Nucleus accumbens (tissue), 56 donors: ENCODE measurements around the gene IL13RA1.
A peak's percentile ranks its signal among the peaks of the same experiment; 100 is the strongest.
"Not testable (repeated sequence)": the region's sequence is repeated elsewhere in the genome, so short reads cannot be mapped to it uniquely, and the experiment has no call there.

ENCODE experiments used
- DNase-seq, 56 donors: peaks; one replicate each; lab custom pipeline; 2025; lab: John Stamatoyannopoulos, UW

The IL13RA1 gene

DNA sequence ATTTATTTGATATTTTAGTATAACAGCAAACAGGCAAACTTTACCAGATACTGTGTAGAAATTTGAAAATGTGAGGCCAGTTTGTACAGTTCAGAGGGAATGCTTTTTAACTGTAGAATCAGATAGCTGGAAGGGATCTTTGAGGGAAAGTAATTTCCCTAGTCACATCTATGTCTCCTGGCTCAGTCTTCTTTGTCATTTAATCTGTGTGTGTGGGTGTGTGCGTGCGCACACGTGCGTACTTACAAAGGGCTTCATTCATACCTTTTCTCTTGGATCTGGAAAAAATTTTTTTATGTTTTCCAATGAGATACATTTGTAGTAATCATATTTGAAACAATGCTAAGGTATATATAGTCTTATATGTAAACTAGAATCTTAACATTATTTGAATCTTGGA lies 44.6 kb downstream of the IL13RA1 start:
- DNase-seq, result no peak

- no peak for DNase-seq
These were observed 46.4 kb downstream of the IL13RA1 start for GRCh38 chrX:118773782-118774181.

- no peak for DNase-seq
These were observed 52.2 kb downstream of the IL13RA1 start for GRCh38 chrX:118779581-118779980.

DNA sequence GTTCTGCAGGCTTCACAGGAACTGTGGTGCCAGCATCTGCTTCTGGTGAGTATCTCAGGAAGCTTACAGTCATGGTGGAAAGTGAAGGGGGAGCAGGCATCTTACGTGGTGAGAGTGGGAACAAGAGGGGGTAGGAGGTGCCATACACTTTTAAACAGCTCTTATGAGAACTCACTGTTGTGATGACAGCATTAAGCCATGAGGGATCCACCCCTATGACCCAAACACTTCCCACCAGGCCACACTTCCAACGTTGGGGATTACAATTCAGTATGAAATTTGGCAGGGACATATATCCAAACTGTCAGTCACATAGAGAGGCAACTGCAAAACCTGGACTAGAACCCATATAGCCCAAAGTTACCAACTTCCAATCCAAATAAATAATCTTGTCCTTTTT lies 53.1 kb downstream of the IL13RA1 start:
- no peak for DNase-seq

- no peak for DNase-seq
These were observed 53.5 kb downstream of the IL13RA1 start for GRCh38 chrX:118780911-118781310.

GRCh38 chrX:118795528-118796280 lies 68.3 kb downstream of the IL13RA1 start:
- DNase-seq, result no peak

DNA sequence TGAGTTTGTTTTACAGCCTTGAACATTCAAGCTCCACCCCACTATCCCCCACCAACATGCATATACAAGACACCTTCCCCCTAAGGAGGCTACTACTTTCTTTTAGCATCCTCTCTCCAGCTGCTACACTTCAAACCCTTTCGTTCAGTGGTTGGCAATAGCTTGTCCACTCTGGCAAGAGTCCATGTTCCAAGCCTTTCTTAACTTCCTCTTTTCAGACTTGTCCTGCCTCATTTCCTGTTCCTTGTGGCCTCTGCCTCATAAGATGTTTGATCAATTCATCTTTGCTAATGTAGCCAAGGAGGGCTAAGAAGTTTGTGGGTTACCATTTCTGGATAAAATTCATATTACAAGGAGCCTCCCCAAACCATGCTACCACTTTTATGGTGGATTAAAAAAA lies 75.5 kb downstream of the IL13RA1 start:
- DNase-seq, result no peak

- DNase-seq, result peak in 37 of 56 donors; percentile 0 to 51 (median 10)
These were observed 80.0 kb downstream of the IL13RA1 start for GRCh38 chrX:118807151-118808017.

- not testable (repeated sequence) for DNase-seq
These were observed 89.9 kb downstream of the IL13RA1 start for GRCh38 chrX:118817257-118817656.

GRCh38 chrX:118823263-118824172 lies 96.1 kb downstream of the IL13RA1 start, which contains the start of gene ZCCHC12:
Gene ZCCHC12, plus strand, starts transcription at chrX:118823824. Its CDS starts 1,421 bp downstream, at chrX:118825245.
- DNase-seq, result peak in 52 of 56 donors; percentile 1 to 78 (median 40)

GRCh38 chrX:118824173-118824730 lies 96.8 kb downstream of the IL13RA1 start:
- DNase-seq, result peak in 11 of 56 donors; percentile 0 to 17 (median 5)

- DNase-seq, result peak in 1 of 56 donors; percentile 2
These were observed 97.8 kb downstream of the IL13RA1 start for GRCh38 chrX:118825227-118825626.

- DNase-seq, result peak; percentile 3 to 94 (median 74)
These were observed 112.0 kb downstream of the IL13RA1 start for GRCh38 chrX:118839334-118839958.
